GM12891 (cell line): ENCODE data around the gene MAD2L1BP.

Experiments
- POLR2A ChIP-seq: IDR thresholded peaks from 2 replicates; pipeline ENCODE4 v1.6.1; 2011; ENCODE audit warnings: low read depth, low read length, control low read depth
- TAF1 ChIP-seq: IDR thresholded peaks from 2 replicates; pipeline ENCODE4 v1.6.1; 2011; ENCODE audit warnings: low read depth, low read length, control low read depth

DNA sequence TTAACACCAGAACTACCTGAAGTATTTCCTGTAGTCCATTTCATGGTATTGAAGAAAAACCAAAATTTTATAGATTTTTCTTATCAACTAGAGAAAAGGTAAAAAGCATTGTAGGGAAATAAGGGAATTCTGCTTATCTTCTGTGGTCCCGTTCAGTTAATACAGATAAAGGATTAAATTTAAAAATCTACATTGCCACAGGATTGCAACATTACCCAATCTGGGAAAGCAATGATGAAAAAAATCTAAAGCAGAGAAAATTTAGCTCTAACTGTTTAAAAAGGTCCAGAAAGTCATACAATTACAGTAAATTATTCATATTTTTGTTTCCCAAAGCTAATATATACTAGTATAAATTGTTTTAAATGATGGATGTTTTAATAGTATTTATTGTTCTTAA is 41.7 kb upstream of the MAD2L1BP start:
- TF ChIP-seq POLR2A: no peak
- TF ChIP-seq TAF1: no peak
